Thoracic aorta (tissue), 2 donors: ENCODE measurements around the gene HOXA5. TPM values are rescaled to one million over a fixed set of nuclear protein-coding genes. Genes with fewer than 3 reads are reported as not detected.

Experiments
- ATAC-seq: fragments of 150-250 bp; one replicate; pipeline ENCODE4 v1.8.0; 2017; ENCODE audit warnings: low read depth; ENCODE audit not compliant: insufficient number of reproducible peaks, low FRiP score
- DNase-seq: peaks from one replicate; pipeline ENCODE4 v3.0.0-alpha.2; 2020; ENCODE audit warnings: low spot score
- H3K27ac ChIP-seq, 2 donors: fragments of 200-600 bp; sonication (generic); 1 replicate in 1 of 2; 2 replicates in 1 of 2; pipeline ENCODE4 v1.5.1; 2016; ENCODE audit warnings: mild to moderate bottlenecking in 2 of 2, moderate library complexity in 2 of 2
- H3K27me3 ChIP-seq: fragments of 200-600 bp; sonication (generic); replicated peaks from 2 replicates; pipeline ENCODE4 v1.6.0; 2016; ENCODE audit warnings: mild to moderate bottlenecking; ENCODE audit not compliant: insufficient read depth
- H3K36me3 ChIP-seq: fragments of 200-600 bp; sonication (generic); one replicate; pipeline ENCODE4 v1.5.1; 2016
- H3K4me1 ChIP-seq, 2 donors: fragments of 200-600 bp; sonication (generic); 1 replicate in 1 of 2; 2 replicates in 1 of 2; pipeline versions ENCODE4 v1.5.1 to v1.6.0; 2016; ENCODE audit warnings: low read depth in 2 of 2, mild to moderate bottlenecking in 1 of 2; ENCODE audit not compliant: control insufficient read depth in 1 of 2
- H3K4me3 ChIP-seq: fragments of 200-600 bp; sonication (generic); 2 replicates; pipeline ENCODE4 v1.5.1; 2016; ENCODE audit warnings: mild to moderate bottlenecking
- H3K9me3 ChIP-seq: fragments of 200-600 bp; sonication (generic); 2 replicates; pipeline ENCODE4 v1.5.1; 2016
- total RNA-seq, 2 donors: library from RNA; depleted of rRNA; stranded (reverse); fragments of >200 nt; gene quantifications; one replicate each; pipeline versions ENCODE4 v1.1.0 to v1.2.3, GENCODE V29; 2016
- TF ChIP-seq, protein P1 (sequence below): fragments of 200-600 bp; sonication (generic); IDR thresholded peaks from one replicate; pipeline ENCODE4 v1.5.1; 2019; ENCODE audit warnings: antibody characterized with exemption

HOXA5 gene
- total RNA-seq, 2 donors from 2014 or later = 0.35 to 1.2 TPM

DNA sequence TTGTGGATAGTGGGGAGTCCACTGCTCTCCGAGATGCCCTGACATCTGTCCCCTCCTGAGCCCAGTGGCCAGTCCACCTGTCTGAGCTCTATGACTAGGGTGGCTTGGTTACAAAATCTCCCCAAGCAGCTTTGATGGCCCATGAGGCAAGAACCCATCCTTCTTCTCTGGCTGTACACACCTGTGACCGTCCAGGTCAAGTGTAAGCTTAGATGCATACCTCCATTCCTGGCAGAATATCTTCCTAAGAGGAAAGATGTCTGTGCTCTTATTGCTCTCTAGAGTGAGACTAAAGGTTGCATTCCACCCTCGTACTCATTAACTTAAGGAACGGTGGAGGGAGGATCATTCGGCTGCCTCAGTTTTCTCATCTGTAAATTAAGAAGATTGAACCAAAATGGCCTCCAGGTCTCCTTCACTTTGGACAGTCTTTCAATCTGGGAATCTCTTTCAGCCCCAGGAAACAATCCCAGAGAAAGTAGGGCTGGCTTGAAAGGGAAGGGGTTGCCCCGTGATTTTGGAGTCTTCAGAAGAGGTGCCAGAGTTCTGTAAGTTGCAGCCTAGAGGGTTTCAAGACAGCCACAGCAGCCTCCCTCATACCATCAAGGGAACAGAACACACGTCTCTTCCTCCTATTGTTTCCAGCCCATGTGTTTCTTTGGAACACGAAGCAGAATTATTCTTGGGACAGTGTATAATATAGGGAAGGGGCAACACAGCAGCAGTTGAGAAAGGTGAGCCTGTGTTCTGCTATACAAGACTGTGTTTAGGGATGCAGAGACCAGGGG, 18.4 kb downstream of the HOXA5 start:
- DNase-seq (no peak), ATAC-seq (no peak)
- TF ChIP-seq, protein P1, sequence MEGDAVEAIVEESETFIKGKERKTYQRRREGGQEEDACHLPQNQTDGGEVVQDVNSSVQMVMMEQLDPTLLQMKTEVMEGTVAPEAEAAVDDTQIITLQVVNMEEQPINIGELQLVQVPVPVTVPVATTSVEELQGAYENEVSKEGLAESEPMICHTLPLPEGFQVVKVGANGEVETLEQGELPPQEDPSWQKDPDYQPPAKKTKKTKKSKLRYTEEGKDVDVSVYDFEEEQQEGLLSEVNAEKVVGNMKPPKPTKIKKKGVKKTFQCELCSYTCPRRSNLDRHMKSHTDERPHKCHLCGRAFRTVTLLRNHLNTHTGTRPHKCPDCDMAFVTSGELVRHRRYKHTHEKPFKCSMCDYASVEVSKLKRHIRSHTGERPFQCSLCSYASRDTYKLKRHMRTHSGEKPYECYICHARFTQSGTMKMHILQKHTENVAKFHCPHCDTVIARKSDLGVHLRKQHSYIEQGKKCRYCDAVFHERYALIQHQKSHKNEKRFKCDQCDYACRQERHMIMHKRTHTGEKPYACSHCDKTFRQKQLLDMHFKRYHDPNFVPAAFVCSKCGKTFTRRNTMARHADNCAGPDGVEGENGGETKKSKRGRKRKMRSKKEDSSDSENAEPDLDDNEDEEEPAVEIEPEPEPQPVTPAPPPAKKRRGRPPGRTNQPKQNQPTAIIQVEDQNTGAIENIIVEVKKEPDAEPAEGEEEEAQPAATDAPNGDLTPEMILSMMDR = no peak
- Histone ChIP-seq H3K27ac (peak overlapping the region; percentile 44 to 99), H3K4me1 (peaks cover 3 to 73% of the 10 kb centered on the region in 2 donors), H3K36me3 (no peaks in the 10 kb centered on the region), H3K27me3 (no peaks in the 10 kb centered on the region), H3K9me3 (no peaks in the 10 kb centered on the region), H3K4me3 (peak overlapping the region; percentile 99)

DNA sequence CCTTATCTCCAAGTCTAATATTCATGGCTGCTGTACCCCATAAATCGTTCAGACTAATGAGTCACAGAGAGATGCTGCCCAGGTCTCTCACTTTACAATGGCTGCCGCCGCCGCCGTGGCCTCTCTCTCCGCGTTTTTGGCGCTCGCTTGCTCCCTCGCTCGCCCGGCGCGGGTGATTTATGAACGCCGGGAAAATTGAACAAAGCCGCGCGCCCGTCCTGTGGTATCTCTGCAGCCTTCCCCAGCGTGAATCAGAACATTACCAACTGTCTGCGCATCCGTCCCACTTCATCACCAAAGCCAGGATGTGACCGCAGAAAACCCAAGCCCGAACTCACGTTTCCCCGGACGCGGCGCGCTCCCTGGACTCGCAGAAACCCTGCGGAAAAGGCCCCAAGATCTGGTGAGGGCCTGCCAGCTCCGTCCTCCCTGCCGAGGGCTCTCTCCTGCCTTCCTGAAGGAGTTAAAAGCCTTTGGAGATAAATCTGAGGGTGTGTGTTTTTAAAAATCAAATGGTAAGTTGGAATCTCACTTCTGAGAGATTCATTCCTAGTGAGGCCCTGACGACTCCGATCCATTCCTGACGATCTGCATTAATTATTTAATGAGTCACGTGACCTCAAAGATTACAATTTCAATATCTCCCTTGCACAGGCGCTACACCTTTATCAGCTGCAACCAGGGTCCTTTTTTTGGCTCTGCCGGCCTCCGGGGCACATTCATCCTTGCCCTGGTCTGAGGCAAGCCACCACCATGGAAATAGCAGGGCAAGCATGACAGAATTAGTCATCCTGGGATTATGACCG, 19.2 kb downstream of the HOXA5 start:
- ATAC-seq = no peak
- Histone ChIP-seq H3K9me3 (no peaks in the 10 kb centered on the region), H3K4me1 (peaks cover 3 to 78% of the 10 kb centered on the region in 2 donors), H3K36me3 (no peaks in the 10 kb centered on the region), H3K27me3 (no peaks in the 10 kb centered on the region), H3K4me3 (peak overlapping the region; percentile 99), H3K27ac (peak overlapping the region; percentile 96 to 99)
- DNase-seq = no peak
- TF ChIP-seq, protein P1 = no peak

DNA sequence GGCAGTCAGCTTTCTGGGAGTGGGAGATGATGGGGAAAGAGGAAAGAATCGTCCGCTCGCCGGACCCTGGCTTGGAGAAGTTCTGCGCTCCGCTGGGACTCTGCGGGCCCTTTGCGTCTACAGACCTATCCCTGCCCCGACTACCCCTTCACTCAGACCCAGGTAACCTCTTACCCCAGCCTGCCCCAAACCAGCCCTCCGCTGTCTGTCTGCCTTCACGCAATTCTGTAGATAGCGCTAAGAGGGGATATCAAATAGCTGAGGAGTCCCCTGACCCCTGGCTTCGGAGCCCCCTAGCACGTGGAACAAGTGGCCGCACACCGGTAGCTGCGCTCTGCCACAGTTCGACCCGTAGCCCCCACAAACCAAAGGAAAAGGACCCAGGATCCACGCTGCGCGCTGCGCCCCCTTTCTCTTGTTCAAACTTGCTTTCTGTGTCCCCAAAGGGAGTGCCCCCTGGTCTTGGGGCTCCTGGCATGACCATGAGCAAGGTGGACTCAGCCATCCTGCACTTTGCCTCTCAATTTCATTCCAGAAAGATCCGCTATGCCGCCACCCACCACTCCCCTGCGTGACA, 19.9 kb downstream of the HOXA5 start:
- ATAC-seq (no peak), DNase-seq (no peak)
- H3K4me3 ChIP-seq = peak overlapping the region; percentile 99
- H3K9me3 ChIP-seq = no peaks in the 10 kb centered on the region
- H3K4me1 ChIP-seq = peaks cover 3 to 78% of the 10 kb centered on the region in 2 donors
- TF ChIP-seq, protein P1 = no peak
- peak overlapping the region; percentile 96 to 99 for H3K27ac ChIP-seq
- H3K27me3 ChIP-seq = no peaks in the 10 kb centered on the region
- no peaks in the 10 kb centered on the region for H3K36me3 ChIP-seq

DNA sequence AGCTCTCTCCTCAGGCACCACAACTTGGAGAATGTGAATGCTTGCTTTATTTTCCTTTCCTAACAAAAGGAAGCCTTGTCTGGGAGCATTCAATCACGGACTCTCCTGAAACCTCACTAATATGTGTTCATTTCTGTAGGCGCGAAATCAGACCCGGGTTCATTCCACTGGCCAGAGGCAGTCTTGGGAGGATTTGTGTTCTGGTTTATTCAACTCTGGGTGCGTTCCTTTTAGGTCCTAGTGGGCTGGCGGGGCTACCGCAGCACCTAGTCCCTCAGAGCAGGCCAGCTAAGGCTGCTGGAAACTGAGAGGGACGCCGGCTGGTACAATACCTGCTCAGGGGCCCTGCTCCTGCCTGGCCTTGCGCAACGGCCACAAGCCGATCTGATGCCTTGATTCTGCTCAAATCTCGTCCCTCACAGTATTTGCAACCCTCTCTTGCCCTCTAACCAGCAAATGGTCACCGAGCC, 20.4 kb downstream of the HOXA5 start:
- H3K27ac ChIP-seq = peak overlapping the region; percentile 96 to 99
- H3K9me3 ChIP-seq = no peaks in the 10 kb centered on the region
- TF ChIP-seq, protein P1 = no peak
- H3K4me1 ChIP-seq = peaks cover 3 to 79% of the 10 kb centered on the region in 2 donors
- H3K4me3 ChIP-seq = peak overlapping the region; percentile 99
- DNase-seq = no peak
- no peak for ATAC-seq
- no peaks in the 10 kb centered on the region for H3K36me3 ChIP-seq
- H3K27me3 ChIP-seq = no peaks in the 10 kb centered on the region
